ENCODE measurements around the gene AIG1.

GRCh38 chr6:143063631-143064030 is 2.9 kb downstream of the AIG1 start:
- TF ChIP-seq RAD21 (CRISPR knock-in tag; IDR thresholded peaks at IDR 0.05) (no peak), CREM (IDR thresholded peaks at IDR 0.05) (no peak), CREM (CRISPR knock-in tag; IDR thresholded peaks at IDR 0.05) (no peak), TAF1 (CRISPR knock-in tag; IDR thresholded peaks at IDR 0.05) (no peak), ZNF24 (IDR thresholded peaks at IDR 0.05) (no peak), MAZ (IDR thresholded peaks at IDR 0.05; ENCODE audit: borderline replicate concordance, low read depth, low read length) (no peak), MAZ (CRISPR knock-in tag; IDR thresholded peaks at IDR 0.05; ENCODE audit: low read depth) (no peak), KAT2B (IDR thresholded peaks at IDR 0.05; ENCODE audit: borderline replicate concordance, low read depth, low read length) (no peak), MEIS2 (CRISPR knock-in tag; IDR thresholded peaks at IDR 0.05) (no peak), RBM22 (optimal IDR thresholded peaks at IDR 0.05; ENCODE audit: low read length) (no peak), U2AF2 (IDR thresholded peaks at IDR 0.05; ENCODE audit: low read depth, low read length) (no peak), POLR2A (IDR thresholded peaks at IDR 0.05; ENCODE audit: insufficient read depth in 1 of 2, low read depth in 2 of 2, low read length in 2 of 2) (no peak)
- TF ChIP-seq, protein P1, sequence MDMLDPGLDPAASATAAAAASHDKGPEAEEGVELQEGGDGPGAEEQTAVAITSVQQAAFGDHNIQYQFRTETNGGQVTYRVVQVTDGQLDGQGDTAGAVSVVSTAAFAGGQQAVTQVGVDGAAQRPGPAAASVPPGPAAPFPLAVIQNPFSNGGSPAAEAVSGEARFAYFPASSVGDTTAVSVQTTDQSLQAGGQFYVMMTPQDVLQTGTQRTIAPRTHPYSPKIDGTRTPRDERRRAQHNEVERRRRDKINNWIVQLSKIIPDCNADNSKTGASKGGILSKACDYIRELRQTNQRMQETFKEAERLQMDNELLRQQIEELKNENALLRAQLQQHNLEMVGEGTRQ (IDR thresholded peaks at IDR 0.05; ENCODE audit: low read depth, low read length) = no peak
- TF ChIP-seq, protein P1 (CRISPR knock-in tag; IDR thresholded peaks at IDR 0.05; ENCODE audit: borderline replicate concordance) = no peak
- TF ChIP-seq, protein P2, sequence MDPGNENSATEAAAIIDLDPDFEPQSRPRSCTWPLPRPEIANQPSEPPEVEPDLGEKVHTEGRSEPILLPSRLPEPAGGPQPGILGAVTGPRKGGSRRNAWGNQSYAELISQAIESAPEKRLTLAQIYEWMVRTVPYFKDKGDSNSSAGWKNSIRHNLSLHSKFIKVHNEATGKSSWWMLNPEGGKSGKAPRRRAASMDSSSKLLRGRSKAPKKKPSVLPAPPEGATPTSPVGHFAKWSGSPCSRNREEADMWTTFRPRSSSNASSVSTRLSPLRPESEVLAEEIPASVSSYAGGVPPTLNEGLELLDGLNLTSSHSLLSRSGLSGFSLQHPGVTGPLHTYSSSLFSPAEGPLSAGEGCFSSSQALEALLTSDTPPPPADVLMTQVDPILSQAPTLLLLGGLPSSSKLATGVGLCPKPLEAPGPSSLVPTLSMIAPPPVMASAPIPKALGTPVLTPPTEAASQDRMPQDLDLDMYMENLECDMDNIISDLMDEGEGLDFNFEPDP (CRISPR knock-in tag; conservative IDR thresholded peaks at IDR 0.05) = no peak
- TF ChIP-seq, protein P3, sequence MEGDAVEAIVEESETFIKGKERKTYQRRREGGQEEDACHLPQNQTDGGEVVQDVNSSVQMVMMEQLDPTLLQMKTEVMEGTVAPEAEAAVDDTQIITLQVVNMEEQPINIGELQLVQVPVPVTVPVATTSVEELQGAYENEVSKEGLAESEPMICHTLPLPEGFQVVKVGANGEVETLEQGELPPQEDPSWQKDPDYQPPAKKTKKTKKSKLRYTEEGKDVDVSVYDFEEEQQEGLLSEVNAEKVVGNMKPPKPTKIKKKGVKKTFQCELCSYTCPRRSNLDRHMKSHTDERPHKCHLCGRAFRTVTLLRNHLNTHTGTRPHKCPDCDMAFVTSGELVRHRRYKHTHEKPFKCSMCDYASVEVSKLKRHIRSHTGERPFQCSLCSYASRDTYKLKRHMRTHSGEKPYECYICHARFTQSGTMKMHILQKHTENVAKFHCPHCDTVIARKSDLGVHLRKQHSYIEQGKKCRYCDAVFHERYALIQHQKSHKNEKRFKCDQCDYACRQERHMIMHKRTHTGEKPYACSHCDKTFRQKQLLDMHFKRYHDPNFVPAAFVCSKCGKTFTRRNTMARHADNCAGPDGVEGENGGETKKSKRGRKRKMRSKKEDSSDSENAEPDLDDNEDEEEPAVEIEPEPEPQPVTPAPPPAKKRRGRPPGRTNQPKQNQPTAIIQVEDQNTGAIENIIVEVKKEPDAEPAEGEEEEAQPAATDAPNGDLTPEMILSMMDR (CRISPR knock-in tag; IDR thresholded peaks at IDR 0.05) = no peak
- TF ChIP-seq, protein P4, sequence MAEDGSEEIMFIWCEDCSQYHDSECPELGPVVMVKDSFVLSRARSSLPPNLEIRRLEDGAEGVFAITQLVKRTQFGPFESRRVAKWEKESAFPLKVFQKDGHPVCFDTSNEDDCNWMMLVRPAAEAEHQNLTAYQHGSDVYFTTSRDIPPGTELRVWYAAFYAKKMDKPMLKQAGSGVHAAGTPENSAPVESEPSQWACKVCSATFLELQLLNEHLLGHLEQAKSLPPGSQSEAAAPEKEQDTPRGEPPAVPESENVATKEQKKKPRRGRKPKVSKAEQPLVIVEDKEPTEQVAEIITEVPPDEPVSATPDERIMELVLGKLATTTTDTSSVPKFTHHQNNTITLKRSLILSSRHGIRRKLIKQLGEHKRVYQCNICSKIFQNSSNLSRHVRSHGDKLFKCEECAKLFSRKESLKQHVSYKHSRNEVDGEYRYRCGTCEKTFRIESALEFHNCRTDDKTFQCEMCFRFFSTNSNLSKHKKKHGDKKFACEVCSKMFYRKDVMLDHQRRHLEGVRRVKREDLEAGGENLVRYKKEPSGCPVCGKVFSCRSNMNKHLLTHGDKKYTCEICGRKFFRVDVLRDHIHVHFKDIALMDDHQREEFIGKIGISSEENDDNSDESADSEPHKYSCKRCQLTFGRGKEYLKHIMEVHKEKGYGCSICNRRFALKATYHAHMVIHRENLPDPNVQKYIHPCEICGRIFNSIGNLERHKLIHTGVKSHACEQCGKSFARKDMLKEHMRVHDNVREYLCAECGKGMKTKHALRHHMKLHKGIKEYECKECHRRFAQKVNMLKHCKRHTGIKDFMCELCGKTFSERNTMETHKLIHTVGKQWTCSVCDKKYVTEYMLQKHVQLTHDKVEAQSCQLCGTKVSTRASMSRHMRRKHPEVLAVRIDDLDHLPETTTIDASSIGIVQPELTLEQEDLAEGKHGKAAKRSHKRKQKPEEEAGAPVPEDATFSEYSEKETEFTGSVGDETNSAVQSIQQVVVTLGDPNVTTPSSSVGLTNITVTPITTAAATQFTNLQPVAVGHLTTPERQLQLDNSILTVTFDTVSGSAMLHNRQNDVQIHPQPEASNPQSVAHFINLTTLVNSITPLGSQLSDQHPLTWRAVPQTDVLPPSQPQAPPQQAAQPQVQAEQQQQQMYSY (CRISPR knock-in tag; IDR thresholded peaks at IDR 0.05) = peak; percentile 53; the same call in 1 of the 2 replicates

Measured in HepG2 (cell line).